Keratinocyte (primary cell): Measurements from ENCODE around the gene RNH1.

ENCODE experiments used
- EZH2 ChIP-seq: IDR thresholded peaks from one replicate; pipeline ENCODE4 v1.6.1; 2012; ENCODE audit warnings: inconsistent platforms, mild to moderate bottlenecking, low read length, moderate library complexity
- TF ChIP-seq, protein P1 (sequence below), 3 experiments: IDR thresholded peaks in 1 of 3; conservative IDR thresholded peaks in 1 of 3; optimal IDR thresholded peaks in 1 of 3; 2 replicates in 2 of 3; 3 replicates in 1 of 3; pipeline versions ENCODE3 to v1.5.1; 2011; ENCODE audit warnings: low read length in 3 of 3, mild to moderate bottlenecking in 3 of 3, moderate library complexity in 2 of 3, control low read depth in 1 of 3, inconsistent platforms in 1 of 3; ENCODE audit not compliant: insufficient read depth in 2 of 3; ENCODE audit errors: extremely low read depth in 1 of 3

DNA sequence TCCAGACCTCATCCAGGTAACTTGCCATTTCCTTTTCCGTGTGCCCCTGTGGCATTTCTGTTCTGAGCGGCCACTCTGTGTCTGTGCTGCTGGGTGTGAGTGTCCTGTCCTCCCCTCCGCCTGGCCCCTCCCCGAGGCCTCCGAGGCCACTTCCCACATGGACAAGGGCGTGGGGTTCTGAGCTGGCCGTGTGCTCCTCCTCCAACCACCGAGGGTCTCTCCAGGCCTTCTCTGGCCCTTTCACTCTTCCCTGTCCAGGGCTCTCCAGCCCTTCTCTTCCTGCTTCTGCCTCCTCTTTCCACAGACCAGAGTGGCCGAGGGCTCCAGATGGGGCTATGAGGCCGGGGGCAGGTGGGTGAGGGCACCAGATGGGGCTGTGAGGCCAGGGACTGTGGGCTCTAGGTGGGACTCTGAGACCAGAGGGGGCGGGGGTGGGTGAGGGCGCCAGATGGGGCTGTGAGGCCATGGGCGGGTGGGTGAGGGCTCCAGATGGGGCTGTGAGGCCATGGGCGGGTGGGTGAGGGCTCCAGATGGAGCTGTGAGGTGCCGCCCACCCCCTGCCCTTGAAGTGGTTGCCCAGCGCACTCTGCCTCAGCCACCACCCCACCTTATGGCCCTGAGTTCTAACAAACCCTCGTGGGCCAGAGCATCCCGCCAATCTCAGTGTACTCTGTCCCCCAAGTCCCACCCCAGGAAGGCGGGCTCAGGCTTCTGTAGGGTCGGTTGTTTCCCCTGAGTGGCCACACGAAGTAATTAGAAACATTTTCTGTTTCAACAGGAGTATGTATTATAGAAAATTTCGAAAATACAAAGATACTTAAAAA lies 32.9 kb downstream of the RNH1 start:
- TF ChIP-seq, protein P1, sequence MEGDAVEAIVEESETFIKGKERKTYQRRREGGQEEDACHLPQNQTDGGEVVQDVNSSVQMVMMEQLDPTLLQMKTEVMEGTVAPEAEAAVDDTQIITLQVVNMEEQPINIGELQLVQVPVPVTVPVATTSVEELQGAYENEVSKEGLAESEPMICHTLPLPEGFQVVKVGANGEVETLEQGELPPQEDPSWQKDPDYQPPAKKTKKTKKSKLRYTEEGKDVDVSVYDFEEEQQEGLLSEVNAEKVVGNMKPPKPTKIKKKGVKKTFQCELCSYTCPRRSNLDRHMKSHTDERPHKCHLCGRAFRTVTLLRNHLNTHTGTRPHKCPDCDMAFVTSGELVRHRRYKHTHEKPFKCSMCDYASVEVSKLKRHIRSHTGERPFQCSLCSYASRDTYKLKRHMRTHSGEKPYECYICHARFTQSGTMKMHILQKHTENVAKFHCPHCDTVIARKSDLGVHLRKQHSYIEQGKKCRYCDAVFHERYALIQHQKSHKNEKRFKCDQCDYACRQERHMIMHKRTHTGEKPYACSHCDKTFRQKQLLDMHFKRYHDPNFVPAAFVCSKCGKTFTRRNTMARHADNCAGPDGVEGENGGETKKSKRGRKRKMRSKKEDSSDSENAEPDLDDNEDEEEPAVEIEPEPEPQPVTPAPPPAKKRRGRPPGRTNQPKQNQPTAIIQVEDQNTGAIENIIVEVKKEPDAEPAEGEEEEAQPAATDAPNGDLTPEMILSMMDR (optimal IDR thresholded peaks at IDR 0.05 in 1 of 3, IDR thresholded peaks at IDR 0.05 in 1 of 3, conservative IDR thresholded peaks at IDR 0.05 in 1 of 3; ENCODE audit: extremely low read depth in 1 of 3, insufficient read depth in 2 of 3, low read length in 3 of 3), result no peak
- TF ChIP-seq EZH2, result no peak
